ENCODE data around the gene SLC39A7. TPM values are rescaled to one million over a fixed set of nuclear protein-coding genes. Genes with fewer than 3 reads are reported as not detected.

SLC39A7 gene
- total RNA-seq, 2 donors from 2014 or later, result 71.3 to 106 TPM

- Histone ChIP-seq H3K9me3 (no peaks in the 10 kb centered on the region), H3K27me3 (replicated peaks; ENCODE audit: insufficient read depth) (no peaks in the 10 kb centered on the region), H3K4me1 (ENCODE audit: control insufficient read depth in 1 of 2, low read depth in 2 of 2) (no peaks in the 10 kb centered on the region), H3K36me3 (no peaks in the 10 kb centered on the region), H3K4me3 (no peak overlapping the region), H3K27ac (no peak overlapping the region)
- no peak for DNase-seq (ENCODE audit: low spot score)
- TF ChIP-seq CTCF (IDR thresholded peaks at IDR 0.05), result no peak
- no peak for ATAC-seq (ENCODE audit: insufficient number of reproducible peaks, low FRiP score, low read depth)
Observed at GRCh38 chr6:33236852-33237251, 36.2 kb downstream of the SLC39A7 start.

DNA sequence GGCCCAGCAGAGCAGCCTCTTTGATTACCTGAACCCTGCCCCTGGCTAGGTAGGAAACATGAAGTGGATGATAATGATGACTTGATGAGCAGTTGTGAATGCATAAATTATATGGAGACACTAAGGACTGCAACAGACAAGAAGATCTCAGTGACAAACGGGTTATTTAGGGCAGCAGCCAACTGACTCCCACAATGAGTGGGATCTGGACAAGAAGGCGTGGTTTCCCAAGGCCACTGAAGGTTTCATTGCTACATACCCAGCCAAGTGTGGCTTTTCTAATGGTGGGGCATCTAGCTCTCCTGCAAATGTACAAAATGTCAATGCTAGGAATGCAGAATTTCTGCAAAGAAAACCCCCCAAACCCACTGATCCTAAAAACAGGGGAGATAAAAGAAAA is 37.1 kb downstream of the SLC39A7 start:
- no peaks in the 10 kb centered on the region for H3K9me3 ChIP-seq
- DNase-seq (ENCODE audit: low spot score), result no peak
- ATAC-seq (ENCODE audit: insufficient number of reproducible peaks, low FRiP score, low read depth), result no peak
- no peak overlapping the region for H3K27ac ChIP-seq
- no peak overlapping the region for H3K4me3 ChIP-seq
- H3K36me3 ChIP-seq, result no peaks in the 10 kb centered on the region
- TF ChIP-seq CTCF (IDR thresholded peaks at IDR 0.05), result no peak
- no peaks in the 10 kb centered on the region for H3K27me3 ChIP-seq (replicated peaks; ENCODE audit: insufficient read depth)
- no peaks in the 10 kb centered on the region for H3K4me1 ChIP-seq (ENCODE audit: control insufficient read depth in 1 of 2, low read depth in 2 of 2)

GRCh38 chr6:33241968-33242367 is 41.3 kb downstream of the SLC39A7 start:
- DNase-seq (ENCODE audit: low spot score), result no peak
- Histone ChIP-seq H3K4me3 (no peak overlapping the region), H3K36me3 (no peaks in the 10 kb centered on the region), H3K27ac (no peak overlapping the region), H3K4me1 (ENCODE audit: control insufficient read depth in 1 of 2, low read depth in 2 of 2) (no peaks in the 10 kb centered on the region), H3K27me3 (replicated peaks; ENCODE audit: insufficient read depth) (peaks cover 8% of the 10 kb centered on the region), H3K9me3 (no peaks in the 10 kb centered on the region)
- ATAC-seq (ENCODE audit: insufficient number of reproducible peaks, low FRiP score, low read depth), result no peak
- TF ChIP-seq CTCF (IDR thresholded peaks at IDR 0.05), result no peak

DNA sequence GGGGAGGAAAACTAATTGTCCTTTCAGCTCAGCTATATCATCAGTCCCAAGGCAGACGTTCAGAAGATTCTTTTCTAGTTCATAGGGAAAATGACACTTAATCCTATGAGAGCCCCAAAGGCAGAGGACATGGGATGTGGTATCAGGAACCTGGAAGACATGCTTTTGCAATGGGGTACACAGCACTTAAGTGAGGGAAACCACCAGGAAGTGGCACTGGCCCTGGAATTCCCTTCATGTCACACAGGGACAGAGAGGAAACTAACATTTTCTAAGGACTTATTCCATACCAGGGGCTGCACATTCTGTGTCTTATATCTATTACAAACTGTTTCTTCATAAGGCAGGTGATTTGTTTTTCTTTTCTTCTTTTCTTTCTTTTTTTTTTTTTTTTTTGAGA is 42.8 kb downstream of the SLC39A7 start:
- no peak for ATAC-seq (ENCODE audit: insufficient number of reproducible peaks, low FRiP score, low read depth)
- DNase-seq (ENCODE audit: low spot score), result no peak
- TF ChIP-seq CTCF (IDR thresholded peaks at IDR 0.05), result no peak
- H3K27ac ChIP-seq, result no peak overlapping the region
- no peak overlapping the region for H3K4me3 ChIP-seq
- no peaks in the 10 kb centered on the region for H3K9me3 ChIP-seq
- peaks cover 3 to 5% of the 10 kb centered on the region in 2 donors for H3K4me1 ChIP-seq (ENCODE audit: control insufficient read depth in 1 of 2, low read depth in 2 of 2)
- H3K36me3 ChIP-seq, result no peaks in the 10 kb centered on the region
- H3K27me3 ChIP-seq (replicated peaks; ENCODE audit: insufficient read depth), result peaks cover 8% of the 10 kb centered on the region

DNA sequence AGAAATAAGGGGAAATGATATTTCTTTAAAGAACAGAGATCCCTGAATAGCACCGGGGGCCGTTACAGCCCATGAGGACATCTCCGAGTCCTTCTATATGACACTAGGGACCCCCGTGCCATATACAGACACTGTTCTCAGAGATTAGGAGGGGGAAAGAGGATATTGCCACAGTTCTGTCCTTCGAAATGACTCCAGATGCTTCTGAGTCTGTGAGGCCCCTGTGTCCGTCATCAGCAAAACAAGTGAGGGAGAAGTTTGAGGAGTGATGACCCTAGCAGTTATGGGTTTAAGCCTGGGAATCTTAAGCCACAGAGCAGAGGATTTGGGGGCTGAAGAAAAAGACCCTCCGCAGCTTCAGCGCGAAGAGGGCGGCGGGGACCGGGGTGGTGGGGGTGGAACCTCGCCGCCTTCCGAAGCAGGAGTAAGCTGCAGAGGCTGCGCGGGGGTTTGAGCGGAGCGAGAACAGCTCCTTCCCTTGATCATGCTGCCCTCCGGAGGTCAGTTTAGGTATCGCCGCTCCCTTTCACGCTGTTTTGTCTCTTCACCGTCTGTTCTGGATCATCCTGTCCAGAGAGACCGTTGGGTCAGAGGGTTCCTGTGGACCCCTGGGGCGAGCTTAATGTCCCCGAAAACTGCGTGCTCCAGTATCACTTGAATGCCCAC is 47.4 kb downstream of the SLC39A7 start:
- ATAC-seq (ENCODE audit: insufficient number of reproducible peaks, low FRiP score, low read depth) (peak; percentile 22), DNase-seq (ENCODE audit: low spot score) (peak; percentile 64)
- peak overlapping the region; percentile 94 for H3K27ac ChIP-seq
- H3K4me1 ChIP-seq (ENCODE audit: control insufficient read depth in 1 of 2, low read depth in 2 of 2), result peaks cover 12 to 25% of the 10 kb centered on the region in 2 donors
- H3K27me3 ChIP-seq (replicated peaks; ENCODE audit: insufficient read depth), result peaks cover 8% of the 10 kb centered on the region
- H3K9me3 ChIP-seq, result no peaks in the 10 kb centered on the region
- peak; percentile 98 for TF ChIP-seq CTCF (IDR thresholded peaks at IDR 0.05)
- peaks cover 10% of the 10 kb centered on the region for H3K36me3 ChIP-seq
- H3K4me3 ChIP-seq, result peak overlapping the region; percentile 71

Data from thoracic aorta (tissue), 2 donors.